IPS-11a (cell line): ENCODE measurements around the gene TFEB.
"Not testable (repeated sequence)": the region's sequence is repeated elsewhere in the genome, so short reads cannot be mapped to it uniquely, and the experiment has no call there.

Experiments
- H3K4me3 ChIP-seq: one replicate; pipeline ENCODE4 v1.5.1; 2013; ENCODE audit warnings: low read depth, low read length, control low read depth

The TFEB gene

GRCh38 chr6:41766043-41766664, 30.7 kb upstream of the TFEB start:
- not testable (repeated sequence) for H3K4me3 ChIP-seq

- no peak overlapping the region for H3K4me3 ChIP-seq
Measured at GRCh38 chr6:41763470-41763869, 28.1 kb upstream of the TFEB start.

GRCh38 chr6:41759905-41760579, 24.6 kb upstream of the TFEB start:
- H3K4me3 ChIP-seq, result no peak overlapping the region

- no peak overlapping the region for H3K4me3 ChIP-seq
Measured at GRCh38 chr6:41759106-41759904, 23.9 kb upstream of the TFEB start.

GRCh38 chr6:41758641-41759035, 23.2 kb upstream of the TFEB start:
- H3K4me3 ChIP-seq, result no peak overlapping the region

- H3K4me3 ChIP-seq, result no peak overlapping the region
Measured at GRCh38 chr6:41757931-41758640, 22.7 kb upstream of the TFEB start.

- no peak overlapping the region for H3K4me3 ChIP-seq
Measured at GRCh38 chr6:41757271-41757670, 21.9 kb upstream of the TFEB start.

GRCh38 chr6:41756354-41756753, 20.9 kb upstream of the TFEB start:
- no peak overlapping the region for H3K4me3 ChIP-seq

- H3K4me3 ChIP-seq, result no peak overlapping the region
Measured at GRCh38 chr6:41755895-41756294, 20.5 kb upstream of the TFEB start.

- H3K4me3 ChIP-seq, result no peak overlapping the region
Measured at GRCh38 chr6:41750374-41750773, 15.0 kb upstream of the TFEB start.

- no peak overlapping the region for H3K4me3 ChIP-seq
Measured at GRCh38 chr6:41748542-41748941, 13.1 kb upstream of the TFEB start.

- H3K4me3 ChIP-seq, result no peak overlapping the region
Measured at GRCh38 chr6:41748102-41748477, 12.7 kb upstream of the TFEB start.

GRCh38 chr6:41747256-41748101, 12.1 kb upstream of the TFEB start, which contains the start of gene PGC:
Gene PGC, minus strand, starts transcription at chr6:41747397. Its CDS starts 63 bp downstream, at chr6:41747334.
- no peak within 1 kb of the TSS for H3K4me3 ChIP-seq

GRCh38 chr6:41746107-41746506, 10.7 kb upstream of the TFEB start:
- no peak overlapping the region for H3K4me3 ChIP-seq

GRCh38 chr6:41744236-41744787, 8.9 kb upstream of the TFEB start:
- no peak overlapping the region for H3K4me3 ChIP-seq

GRCh38 chr6:41743406-41744235, 8.2 kb upstream of the TFEB start:
- no peak overlapping the region for H3K4me3 ChIP-seq

- no peak overlapping the region for H3K4me3 ChIP-seq
Measured at GRCh38 chr6:41741625-41742490, 6.5 kb upstream of the TFEB start.
